Measurements from ENCODE around the gene CREBRF.

CREBRF gene

DNA sequence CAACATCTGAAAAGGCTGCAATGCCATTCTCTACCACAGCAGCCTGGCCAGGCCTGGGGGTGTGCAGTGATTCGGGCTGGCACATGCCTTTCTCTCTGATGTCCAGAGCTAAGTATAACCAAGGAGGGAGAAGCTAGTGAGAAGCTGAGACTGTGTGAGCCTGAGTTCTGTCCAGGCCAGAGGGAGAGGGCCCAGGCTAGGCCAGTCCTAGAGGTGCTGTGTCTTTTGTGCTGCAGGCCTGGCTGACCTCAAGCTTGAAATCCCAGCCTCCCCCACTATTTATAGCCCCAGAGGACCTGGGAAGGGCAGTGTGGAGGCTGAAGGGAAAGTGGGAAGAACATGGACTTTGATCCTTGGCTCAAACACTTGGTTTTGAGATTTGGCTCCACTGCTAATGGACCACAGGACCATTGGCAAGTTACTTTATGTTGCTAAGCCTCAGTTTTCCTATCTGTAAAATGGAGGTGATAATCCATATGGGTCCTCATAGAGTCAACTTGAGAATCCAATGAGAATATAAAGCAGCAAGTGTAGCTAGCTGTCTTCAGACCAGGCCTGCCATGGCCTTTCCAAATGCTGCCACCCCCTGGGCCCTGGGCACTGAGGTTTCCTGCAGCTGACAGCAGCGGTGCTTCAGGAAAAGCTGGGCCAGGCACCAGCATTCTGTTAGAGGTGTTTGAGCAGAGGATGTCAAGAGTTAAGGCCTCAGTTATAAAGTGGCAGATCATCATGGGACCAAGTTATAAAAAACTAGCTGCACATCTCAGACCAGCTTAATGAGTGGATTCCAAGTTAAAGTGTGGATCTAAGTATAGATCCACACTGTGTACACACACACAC, 109.2 kb downstream of the CREBRF start:
- Histone ChIP-seq H3K4me3 (ENCODE audit: low read depth, low read length) (no peak overlapping the region), H3K27me3 (ENCODE audit: control insufficient read depth, insufficient read depth, low read length) (no peaks in the 10 kb centered on the region), H3K9ac (ENCODE audit: low read depth, low read length) (no peak overlapping the region), H3K36me3 (ENCODE audit: control insufficient read depth, insufficient read depth, low read length) (peaks cover 8% of the 10 kb centered on the region), H3K4me1 (ENCODE audit: control insufficient read depth, insufficient read depth, low read length) (no peaks in the 10 kb centered on the region), H3K9me3 (ENCODE audit: control insufficient read depth, insufficient read depth, low read length) (no peaks in the 10 kb centered on the region)

DNA sequence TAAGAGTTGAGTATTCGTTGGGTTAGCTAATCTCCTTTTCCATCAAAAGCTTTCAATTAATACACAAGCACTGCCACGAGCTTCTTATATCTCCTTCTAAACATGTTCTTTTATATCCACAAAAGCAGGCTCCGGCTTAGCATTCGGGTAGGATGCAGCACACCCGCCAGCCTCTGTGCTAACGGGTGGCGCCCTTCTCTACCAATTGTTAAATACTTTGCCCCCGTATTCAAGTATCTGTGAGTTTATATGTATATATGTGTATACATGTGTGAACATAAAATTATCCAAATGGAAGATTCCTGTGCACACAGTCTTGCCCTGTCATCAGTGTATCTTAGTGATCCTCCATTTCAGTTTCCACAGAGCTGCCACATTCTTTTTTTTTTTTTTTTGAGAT, 116.0 kb downstream of the CREBRF start:
- no peak overlapping the region for H3K9ac ChIP-seq (ENCODE audit: low read depth, low read length)
- H3K4me3 ChIP-seq (ENCODE audit: low read depth, low read length) = no peak overlapping the region
- peaks cover 4% of the 10 kb centered on the region for H3K4me1 ChIP-seq (ENCODE audit: control insufficient read depth, insufficient read depth, low read length)
- no peaks in the 10 kb centered on the region for H3K27me3 ChIP-seq (ENCODE audit: control insufficient read depth, insufficient read depth, low read length)
- H3K36me3 ChIP-seq (ENCODE audit: control insufficient read depth, insufficient read depth, low read length) = no peaks in the 10 kb centered on the region
- H3K9me3 ChIP-seq (ENCODE audit: control insufficient read depth, insufficient read depth, low read length) = no peaks in the 10 kb centered on the region

DNA sequence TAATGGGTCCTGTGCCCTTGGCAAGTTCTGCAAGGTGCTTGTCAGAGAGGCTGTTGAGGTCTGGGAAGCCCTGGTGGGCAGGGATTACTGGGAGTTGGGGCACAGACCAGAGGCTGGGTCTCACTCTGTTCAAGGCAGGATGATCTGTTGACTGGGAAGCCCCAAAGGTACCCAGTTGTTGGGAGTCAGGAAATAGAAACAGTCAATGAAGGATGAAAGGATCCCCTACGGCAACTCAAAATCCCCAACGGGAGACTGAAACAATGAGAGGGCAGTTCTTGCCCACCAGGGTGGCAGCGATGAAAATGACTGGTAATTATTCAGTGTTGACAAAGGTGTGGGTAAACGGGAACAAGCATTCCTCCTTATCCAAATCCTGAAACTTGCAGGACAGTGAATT, 119.4 kb downstream of the CREBRF start:
- no peaks in the 10 kb centered on the region for H3K9me3 ChIP-seq (ENCODE audit: control insufficient read depth, insufficient read depth, low read length)

DNA sequence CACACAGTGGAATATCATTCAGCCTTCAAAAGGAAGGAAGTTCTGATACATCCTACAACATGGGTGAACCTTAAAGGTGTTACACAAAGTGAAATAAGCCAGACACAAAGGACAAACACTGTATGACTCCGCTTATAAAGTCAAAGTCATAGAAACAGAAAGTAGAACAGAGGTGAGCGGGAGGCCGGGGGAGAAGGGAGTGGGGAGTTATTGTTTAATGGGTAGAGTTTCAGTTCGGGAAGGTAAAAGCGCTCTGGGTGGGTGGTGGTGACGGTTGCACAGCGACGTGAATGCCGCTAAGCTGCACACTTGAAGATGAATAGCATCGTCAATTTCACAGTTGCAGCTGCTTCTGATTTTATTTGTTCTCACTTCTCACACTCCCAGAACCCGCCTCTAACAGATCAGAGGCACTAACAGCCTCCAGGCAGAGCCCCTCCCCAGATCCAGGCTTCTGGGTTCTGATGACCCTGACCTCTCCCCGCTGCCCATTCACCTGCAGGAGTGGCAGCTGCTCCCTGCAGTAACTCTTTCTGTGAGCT, 122.3 kb downstream of the CREBRF start:
- Histone ChIP-seq H3K4me3 (ENCODE audit: low read depth, low read length) (no peak overlapping the region), H3K27me3 (ENCODE audit: control insufficient read depth, insufficient read depth, low read length) (no peaks in the 10 kb centered on the region), H3K9ac (ENCODE audit: low read depth, low read length) (no peak overlapping the region), H3K36me3 (ENCODE audit: control insufficient read depth, insufficient read depth, low read length) (no peaks in the 10 kb centered on the region), H3K9me3 (ENCODE audit: control insufficient read depth, insufficient read depth, low read length) (no peaks in the 10 kb centered on the region), H3K4me1 (ENCODE audit: control insufficient read depth, insufficient read depth, low read length) (peaks cover 4% of the 10 kb centered on the region)

More for the DNA sequence above, 119.4 kb downstream of the CREBRF start:
- Histone ChIP-seq H3K4me1 (ENCODE audit: control insufficient read depth, insufficient read depth, low read length) (peaks cover 4% of the 10 kb centered on the region), H3K4me3 (ENCODE audit: low read depth, low read length) (no peak overlapping the region), H3K9ac (ENCODE audit: low read depth, low read length) (no peak overlapping the region), H3K27me3 (ENCODE audit: control insufficient read depth, insufficient read depth, low read length) (no peaks in the 10 kb centered on the region), H3K36me3 (ENCODE audit: control insufficient read depth, insufficient read depth, low read length) (no peaks in the 10 kb centered on the region)

DNA sequence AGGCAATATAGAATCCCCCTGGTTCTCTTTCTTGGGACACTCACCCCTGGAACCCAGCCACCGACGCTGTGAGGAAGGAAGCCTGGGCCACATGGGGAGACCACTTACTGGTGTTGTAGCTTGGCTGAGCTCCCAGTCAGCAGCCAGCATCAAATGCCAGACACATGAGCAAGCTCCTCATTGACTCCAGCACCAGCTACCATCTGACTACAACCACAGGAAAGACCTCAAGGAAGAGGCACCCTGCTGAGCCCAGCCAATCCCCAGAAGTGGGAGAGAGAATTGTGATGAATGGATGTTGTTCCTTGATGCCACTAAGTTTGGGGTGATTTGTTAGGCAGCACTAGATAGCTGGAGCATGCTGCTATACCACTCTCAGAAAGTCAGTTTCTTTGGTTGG, 124.2 kb downstream of the CREBRF start:
- peaks cover 4% of the 10 kb centered on the region for H3K4me1 ChIP-seq (ENCODE audit: control insufficient read depth, insufficient read depth, low read length)
- H3K4me3 ChIP-seq (ENCODE audit: low read depth, low read length) = no peak overlapping the region
- H3K27me3 ChIP-seq (ENCODE audit: control insufficient read depth, insufficient read depth, low read length) = no peaks in the 10 kb centered on the region
- H3K36me3 ChIP-seq (ENCODE audit: control insufficient read depth, insufficient read depth, low read length) = no peaks in the 10 kb centered on the region
- H3K9ac ChIP-seq (ENCODE audit: low read depth, low read length) = no peak overlapping the region
- no peaks in the 10 kb centered on the region for H3K9me3 ChIP-seq (ENCODE audit: control insufficient read depth, insufficient read depth, low read length)

DNA sequence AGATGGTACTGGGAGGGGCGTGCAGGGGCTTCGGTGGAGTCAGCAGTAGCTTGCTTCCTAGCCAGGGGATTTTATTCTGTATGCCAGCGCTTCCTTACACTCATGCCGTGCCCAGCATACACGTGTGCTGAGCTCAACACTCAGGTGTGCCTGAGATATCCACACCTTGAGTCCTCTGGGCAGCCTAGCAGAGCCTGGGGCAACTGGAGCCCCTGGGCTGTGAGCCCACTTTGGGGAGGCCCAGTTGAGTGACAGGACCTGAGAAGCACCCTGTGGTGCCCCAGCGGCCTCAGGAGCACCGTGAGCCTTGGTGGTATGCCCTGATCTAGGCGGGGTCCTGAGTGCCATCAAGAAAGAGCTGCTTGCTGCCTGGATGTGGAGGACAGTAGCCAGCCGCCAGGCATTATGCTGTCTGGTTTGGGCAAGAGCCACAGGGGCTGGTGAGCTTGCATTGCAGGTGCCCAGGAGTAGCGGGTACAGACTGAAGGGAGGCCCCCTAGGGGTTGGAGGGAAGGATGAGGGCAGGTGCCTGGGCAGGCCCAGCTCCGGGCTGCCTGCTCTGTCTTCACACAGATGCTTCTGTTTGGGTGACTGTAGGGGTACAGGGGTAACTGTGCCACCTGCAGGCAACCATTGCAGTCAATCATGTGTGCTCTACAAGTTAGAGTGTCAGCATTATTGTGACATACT, 131.0 kb downstream of the CREBRF start:
- Histone ChIP-seq H3K9me3 (ENCODE audit: control insufficient read depth, insufficient read depth, low read length) (no peaks in the 10 kb centered on the region), H3K4me1 (ENCODE audit: control insufficient read depth, insufficient read depth, low read length) (no peaks in the 10 kb centered on the region), H3K4me3 (ENCODE audit: low read depth, low read length) (no peak overlapping the region), H3K36me3 (ENCODE audit: control insufficient read depth, insufficient read depth, low read length) (no peaks in the 10 kb centered on the region), H3K9ac (ENCODE audit: low read depth, low read length) (no peak overlapping the region), H3K27me3 (ENCODE audit: control insufficient read depth, insufficient read depth, low read length) (no peaks in the 10 kb centered on the region)

DNA sequence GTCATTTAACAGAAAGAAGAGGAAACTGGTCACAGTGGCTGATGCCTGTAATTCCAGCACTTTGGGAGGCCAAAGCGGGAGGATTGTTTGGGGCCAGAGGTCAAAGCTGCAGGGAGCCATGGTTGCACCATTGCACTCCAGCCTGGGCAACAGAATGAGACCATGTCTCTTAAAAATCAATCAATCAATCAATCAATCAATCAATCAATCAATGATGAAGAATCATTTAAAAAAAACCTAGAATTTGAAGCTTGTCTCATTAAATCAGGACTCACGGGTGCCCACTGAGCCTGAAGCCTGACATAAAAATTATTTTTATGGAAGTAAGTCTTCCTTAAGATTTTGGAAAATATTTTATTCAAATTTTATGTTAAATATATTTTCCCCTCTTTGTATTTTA, 132.1 kb downstream of the CREBRF start:
- no peak overlapping the region for H3K4me3 ChIP-seq (ENCODE audit: low read depth, low read length)
- no peaks in the 10 kb centered on the region for H3K36me3 ChIP-seq (ENCODE audit: control insufficient read depth, insufficient read depth, low read length)
- no peaks in the 10 kb centered on the region for H3K27me3 ChIP-seq (ENCODE audit: control insufficient read depth, insufficient read depth, low read length)
- no peak overlapping the region for H3K9ac ChIP-seq (ENCODE audit: low read depth, low read length)
- no peaks in the 10 kb centered on the region for H3K9me3 ChIP-seq (ENCODE audit: control insufficient read depth, insufficient read depth, low read length)
- no peaks in the 10 kb centered on the region for H3K4me1 ChIP-seq (ENCODE audit: control insufficient read depth, insufficient read depth, low read length)

Data from iPS-15b (cell line).